AG08396 (cell line): ENCODE data around the gene CCDC136.

Experiments used
- DNase-seq: peaks from one replicate; pipeline ENCODE4 v3.0.0; 2012; ENCODE audit warnings: low spot score, mixed read lengths

The CCDC136 gene

GRCh38 chr7:128862571-128863432 is 71.0 kb downstream of the CCDC136 start, which contains the start of gene ATP6V1F:
TSS of gene ATP6V1F (plus strand) at chr7:128862856. CDS start at chr7:128862905, 49 bp downstream.
- peak; percentile 99 for DNase-seq

GRCh38 chr7:128863433-128863989 is 71.7 kb downstream of the CCDC136 start:
- peak; percentile 83 for DNase-seq

GRCh38 chr7:128865303-128865702 is 73.5 kb downstream of the CCDC136 start:
- no peak for DNase-seq

GRCh38 chr7:128865996-128866877 is 74.5 kb downstream of the CCDC136 start:
- no peak for DNase-seq

- DNase-seq = no peak
Measured at GRCh38 chr7:128867241-128867640, 75.5 kb downstream of the CCDC136 start.

GRCh38 chr7:128867842-128868623 is 76.3 kb downstream of the CCDC136 start:
- DNase-seq = no peak

GRCh38 chr7:128868624-128869137 is 76.9 kb downstream of the CCDC136 start:
- no peak for DNase-seq

- DNase-seq = peak; percentile 77
Measured at GRCh38 chr7:128869138-128869943, 77.6 kb downstream of the CCDC136 start.

GRCh38 chr7:128869944-128870285 is 78.1 kb downstream of the CCDC136 start:
- DNase-seq = no peak

GRCh38 chr7:128871050-128871449 is 79.3 kb downstream of the CCDC136 start:
- no peak for DNase-seq
